ENCODE data around the gene BAD. TPM values are rescaled to one million over a fixed set of nuclear protein-coding genes. Genes with fewer than 3 reads are reported as not detected.

The BAD gene
- total RNA-seq, 1 experiment from 2014 or later = 34.7 TPM

DNA sequence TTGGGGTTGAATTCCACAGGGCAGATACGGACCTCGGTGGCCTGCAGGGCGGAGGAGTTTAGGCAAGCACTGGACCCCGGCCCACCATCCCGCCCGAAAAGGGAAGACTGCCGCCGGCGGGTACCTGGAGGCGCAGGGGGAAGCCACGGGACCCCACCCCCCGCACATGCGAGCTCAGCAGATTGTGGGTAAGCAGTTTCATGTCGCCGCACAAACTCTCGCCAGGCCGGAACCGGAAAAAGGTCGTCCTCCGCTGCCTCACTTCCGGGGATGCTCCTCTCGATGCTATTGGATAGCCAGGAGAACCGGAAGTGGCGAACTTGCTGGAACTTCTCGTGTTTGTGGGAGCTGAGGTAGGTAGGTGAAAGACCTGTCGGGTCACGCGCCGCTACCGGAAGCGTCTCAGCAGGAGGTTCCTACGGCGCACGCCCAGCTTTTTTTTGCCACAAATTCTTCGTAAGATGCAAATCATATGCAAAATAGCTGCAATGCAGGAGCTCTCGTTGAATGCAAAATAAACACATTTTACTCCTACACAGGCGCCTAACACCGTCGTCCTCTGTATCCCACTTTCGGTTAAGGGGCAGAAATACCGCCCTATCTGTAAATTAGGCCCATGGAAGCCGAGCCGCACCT, 33.0 kb upstream of the BAD start, which contains the start of gene TRMT112 (continued):
- TF ChIP-seq FOXJ3 (CRISPR knock-in tag; IDR thresholded peaks at IDR 0.05; ENCODE audit: borderline replicate concordance) (no peak), ERG (CRISPR knock-in tag; IDR thresholded peaks at IDR 0.05) (no peak), NFE2L1 (CRISPR knock-in tag; IDR thresholded peaks at IDR 0.05) (no peak), NR3C1 (CRISPR knock-in tag; conservative IDR thresholded peaks at IDR 0.05; ENCODE audit: low read depth) (no peak), TP53 (CRISPR knock-in tag; IDR thresholded peaks at IDR 0.05) (no peak), E2F5 (CRISPR knock-in tag; IDR thresholded peaks at IDR 0.05) (no peak), GTF2I (CRISPR knock-in tag; conservative IDR thresholded peaks at IDR 0.05) (no peak), ZNF317 (CRISPR knock-in tag; IDR thresholded peaks at IDR 0.05; ENCODE audit: borderline replicate concordance, low read depth) (no peak), NR2C2 (CRISPR knock-in tag; IDR thresholded peaks at IDR 0.05) (no peak), CREB1 (CRISPR knock-in tag; IDR thresholded peaks at IDR 0.05) (0 out of 2 replicates have a peak, but pooled peaks have one; percentile 20), ZNF416 (CRISPR knock-in tag; IDR thresholded peaks at IDR 0.05) (no peak), ATF6 (CRISPR knock-in tag; IDR thresholded peaks at IDR 0.05) (no peak), CREM (CRISPR knock-in tag; IDR thresholded peaks at IDR 0.05) (no peak), GRHL2 (CRISPR knock-in tag; IDR thresholded peaks at IDR 0.05; ENCODE audit: insufficient replicate concordance, severe bottlenecking) (no peak), SOX15 (CRISPR knock-in tag; IDR thresholded peaks at IDR 0.05) (no peak), NR1H2 (CRISPR knock-in tag; IDR thresholded peaks at IDR 0.05) (no peak), ZNF219 (CRISPR knock-in tag; IDR thresholded peaks at IDR 0.05; ENCODE audit: borderline replicate concordance) (0 out of 2 replicates have a peak, but pooled peaks have one; percentile 47), ESRRA (CRISPR knock-in tag; IDR thresholded peaks at IDR 0.05; ENCODE audit: borderline replicate concordance) (no peak), ZBTB21 (CRISPR knock-in tag; IDR thresholded peaks at IDR 0.05; ENCODE audit: borderline replicate concordance) (no peak)
- TF ChIP-seq, protein P1, sequence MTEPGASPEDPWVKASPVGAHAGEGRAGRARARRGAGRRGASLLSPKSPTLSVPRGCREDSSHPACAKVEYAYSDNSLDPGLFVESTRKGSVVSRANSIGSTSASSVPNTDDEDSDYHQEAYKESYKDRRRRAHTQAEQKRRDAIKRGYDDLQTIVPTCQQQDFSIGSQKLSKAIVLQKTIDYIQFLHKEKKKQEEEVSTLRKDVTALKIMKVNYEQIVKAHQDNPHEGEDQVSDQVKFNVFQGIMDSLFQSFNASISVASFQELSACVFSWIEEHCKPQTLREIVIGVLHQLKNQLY (CRISPR knock-in tag; IDR thresholded peaks at IDR 0.05) = no peak
- TF ChIP-seq, protein P2, sequence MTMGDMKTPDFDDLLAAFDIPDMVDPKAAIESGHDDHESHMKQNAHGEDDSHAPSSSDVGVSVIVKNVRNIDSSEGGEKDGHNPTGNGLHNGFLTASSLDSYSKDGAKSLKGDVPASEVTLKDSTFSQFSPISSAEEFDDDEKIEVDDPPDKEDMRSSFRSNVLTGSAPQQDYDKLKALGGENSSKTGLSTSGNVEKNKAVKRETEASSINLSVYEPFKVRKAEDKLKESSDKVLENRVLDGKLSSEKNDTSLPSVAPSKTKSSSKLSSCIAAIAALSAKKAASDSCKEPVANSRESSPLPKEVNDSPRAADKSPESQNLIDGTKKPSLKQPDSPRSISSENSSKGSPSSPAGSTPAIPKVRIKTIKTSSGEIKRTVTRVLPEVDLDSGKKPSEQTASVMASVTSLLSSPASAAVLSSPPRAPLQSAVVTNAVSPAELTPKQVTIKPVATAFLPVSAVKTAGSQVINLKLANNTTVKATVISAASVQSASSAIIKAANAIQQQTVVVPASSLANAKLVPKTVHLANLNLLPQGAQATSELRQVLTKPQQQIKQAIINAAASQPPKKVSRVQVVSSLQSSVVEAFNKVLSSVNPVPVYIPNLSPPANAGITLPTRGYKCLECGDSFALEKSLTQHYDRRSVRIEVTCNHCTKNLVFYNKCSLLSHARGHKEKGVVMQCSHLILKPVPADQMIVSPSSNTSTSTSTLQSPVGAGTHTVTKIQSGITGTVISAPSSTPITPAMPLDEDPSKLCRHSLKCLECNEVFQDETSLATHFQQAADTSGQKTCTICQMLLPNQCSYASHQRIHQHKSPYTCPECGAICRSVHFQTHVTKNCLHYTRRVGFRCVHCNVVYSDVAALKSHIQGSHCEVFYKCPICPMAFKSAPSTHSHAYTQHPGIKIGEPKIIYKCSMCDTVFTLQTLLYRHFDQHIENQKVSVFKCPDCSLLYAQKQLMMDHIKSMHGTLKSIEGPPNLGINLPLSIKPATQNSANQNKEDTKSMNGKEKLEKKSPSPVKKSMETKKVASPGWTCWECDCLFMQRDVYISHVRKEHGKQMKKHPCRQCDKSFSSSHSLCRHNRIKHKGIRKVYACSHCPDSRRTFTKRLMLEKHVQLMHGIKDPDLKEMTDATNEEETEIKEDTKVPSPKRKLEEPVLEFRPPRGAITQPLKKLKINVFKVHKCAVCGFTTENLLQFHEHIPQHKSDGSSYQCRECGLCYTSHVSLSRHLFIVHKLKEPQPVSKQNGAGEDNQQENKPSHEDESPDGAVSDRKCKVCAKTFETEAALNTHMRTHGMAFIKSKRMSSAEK (CRISPR knock-in tag; IDR thresholded peaks at IDR 0.05; ENCODE audit: borderline replicate concordance) = no peak
- TF ChIP-seq, protein P3, sequence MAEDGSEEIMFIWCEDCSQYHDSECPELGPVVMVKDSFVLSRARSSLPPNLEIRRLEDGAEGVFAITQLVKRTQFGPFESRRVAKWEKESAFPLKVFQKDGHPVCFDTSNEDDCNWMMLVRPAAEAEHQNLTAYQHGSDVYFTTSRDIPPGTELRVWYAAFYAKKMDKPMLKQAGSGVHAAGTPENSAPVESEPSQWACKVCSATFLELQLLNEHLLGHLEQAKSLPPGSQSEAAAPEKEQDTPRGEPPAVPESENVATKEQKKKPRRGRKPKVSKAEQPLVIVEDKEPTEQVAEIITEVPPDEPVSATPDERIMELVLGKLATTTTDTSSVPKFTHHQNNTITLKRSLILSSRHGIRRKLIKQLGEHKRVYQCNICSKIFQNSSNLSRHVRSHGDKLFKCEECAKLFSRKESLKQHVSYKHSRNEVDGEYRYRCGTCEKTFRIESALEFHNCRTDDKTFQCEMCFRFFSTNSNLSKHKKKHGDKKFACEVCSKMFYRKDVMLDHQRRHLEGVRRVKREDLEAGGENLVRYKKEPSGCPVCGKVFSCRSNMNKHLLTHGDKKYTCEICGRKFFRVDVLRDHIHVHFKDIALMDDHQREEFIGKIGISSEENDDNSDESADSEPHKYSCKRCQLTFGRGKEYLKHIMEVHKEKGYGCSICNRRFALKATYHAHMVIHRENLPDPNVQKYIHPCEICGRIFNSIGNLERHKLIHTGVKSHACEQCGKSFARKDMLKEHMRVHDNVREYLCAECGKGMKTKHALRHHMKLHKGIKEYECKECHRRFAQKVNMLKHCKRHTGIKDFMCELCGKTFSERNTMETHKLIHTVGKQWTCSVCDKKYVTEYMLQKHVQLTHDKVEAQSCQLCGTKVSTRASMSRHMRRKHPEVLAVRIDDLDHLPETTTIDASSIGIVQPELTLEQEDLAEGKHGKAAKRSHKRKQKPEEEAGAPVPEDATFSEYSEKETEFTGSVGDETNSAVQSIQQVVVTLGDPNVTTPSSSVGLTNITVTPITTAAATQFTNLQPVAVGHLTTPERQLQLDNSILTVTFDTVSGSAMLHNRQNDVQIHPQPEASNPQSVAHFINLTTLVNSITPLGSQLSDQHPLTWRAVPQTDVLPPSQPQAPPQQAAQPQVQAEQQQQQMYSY (CRISPR knock-in tag; IDR thresholded peaks at IDR 0.05) = no peak
- TF ChIP-seq, protein P4, sequence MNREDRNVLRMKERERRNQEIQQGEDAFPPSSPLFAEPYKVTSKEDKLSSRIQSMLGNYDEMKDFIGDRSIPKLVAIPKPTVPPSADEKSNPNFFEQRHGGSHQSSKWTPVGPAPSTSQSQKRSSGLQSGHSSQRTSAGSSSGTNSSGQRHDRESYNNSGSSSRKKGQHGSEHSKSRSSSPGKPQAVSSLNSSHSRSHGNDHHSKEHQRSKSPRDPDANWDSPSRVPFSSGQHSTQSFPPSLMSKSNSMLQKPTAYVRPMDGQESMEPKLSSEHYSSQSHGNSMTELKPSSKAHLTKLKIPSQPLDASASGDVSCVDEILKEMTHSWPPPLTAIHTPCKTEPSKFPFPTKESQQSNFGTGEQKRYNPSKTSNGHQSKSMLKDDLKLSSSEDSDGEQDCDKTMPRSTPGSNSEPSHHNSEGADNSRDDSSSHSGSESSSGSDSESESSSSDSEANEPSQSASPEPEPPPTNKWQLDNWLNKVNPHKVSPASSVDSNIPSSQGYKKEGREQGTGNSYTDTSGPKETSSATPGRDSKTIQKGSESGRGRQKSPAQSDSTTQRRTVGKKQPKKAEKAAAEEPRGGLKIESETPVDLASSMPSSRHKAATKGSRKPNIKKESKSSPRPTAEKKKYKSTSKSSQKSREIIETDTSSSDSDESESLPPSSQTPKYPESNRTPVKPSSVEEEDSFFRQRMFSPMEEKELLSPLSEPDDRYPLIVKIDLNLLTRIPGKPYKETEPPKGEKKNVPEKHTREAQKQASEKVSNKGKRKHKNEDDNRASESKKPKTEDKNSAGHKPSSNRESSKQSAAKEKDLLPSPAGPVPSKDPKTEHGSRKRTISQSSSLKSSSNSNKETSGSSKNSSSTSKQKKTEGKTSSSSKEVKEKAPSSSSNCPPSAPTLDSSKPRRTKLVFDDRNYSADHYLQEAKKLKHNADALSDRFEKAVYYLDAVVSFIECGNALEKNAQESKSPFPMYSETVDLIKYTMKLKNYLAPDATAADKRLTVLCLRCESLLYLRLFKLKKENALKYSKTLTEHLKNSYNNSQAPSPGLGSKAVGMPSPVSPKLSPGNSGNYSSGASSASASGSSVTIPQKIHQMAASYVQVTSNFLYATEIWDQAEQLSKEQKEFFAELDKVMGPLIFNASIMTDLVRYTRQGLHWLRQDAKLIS (CRISPR knock-in tag; IDR thresholded peaks at IDR 0.05; ENCODE audit: borderline replicate concordance) = no peak
